ENCODE data around the gene CLCN3.

DNA sequence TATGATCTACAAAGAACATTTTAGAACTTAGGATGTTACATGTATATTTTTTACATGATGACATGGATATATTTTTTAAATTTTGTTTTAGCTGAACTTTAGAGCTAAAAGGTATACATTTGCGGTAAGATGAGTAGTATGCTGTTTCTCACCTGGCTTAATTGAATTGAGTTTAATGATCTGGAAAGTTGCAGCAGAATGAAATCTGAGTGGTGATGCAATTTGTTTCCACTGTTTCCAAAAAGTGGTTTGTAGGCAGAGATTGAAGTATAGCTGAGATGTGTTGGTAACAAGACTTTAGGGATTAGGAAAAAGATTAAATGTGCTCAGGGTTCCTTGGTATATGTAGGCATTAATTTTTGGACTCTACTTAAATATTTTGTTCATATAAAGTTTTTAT lies 69.3 kb downstream of the CLCN3 start:
- TF ChIP-seq, protein P1, sequence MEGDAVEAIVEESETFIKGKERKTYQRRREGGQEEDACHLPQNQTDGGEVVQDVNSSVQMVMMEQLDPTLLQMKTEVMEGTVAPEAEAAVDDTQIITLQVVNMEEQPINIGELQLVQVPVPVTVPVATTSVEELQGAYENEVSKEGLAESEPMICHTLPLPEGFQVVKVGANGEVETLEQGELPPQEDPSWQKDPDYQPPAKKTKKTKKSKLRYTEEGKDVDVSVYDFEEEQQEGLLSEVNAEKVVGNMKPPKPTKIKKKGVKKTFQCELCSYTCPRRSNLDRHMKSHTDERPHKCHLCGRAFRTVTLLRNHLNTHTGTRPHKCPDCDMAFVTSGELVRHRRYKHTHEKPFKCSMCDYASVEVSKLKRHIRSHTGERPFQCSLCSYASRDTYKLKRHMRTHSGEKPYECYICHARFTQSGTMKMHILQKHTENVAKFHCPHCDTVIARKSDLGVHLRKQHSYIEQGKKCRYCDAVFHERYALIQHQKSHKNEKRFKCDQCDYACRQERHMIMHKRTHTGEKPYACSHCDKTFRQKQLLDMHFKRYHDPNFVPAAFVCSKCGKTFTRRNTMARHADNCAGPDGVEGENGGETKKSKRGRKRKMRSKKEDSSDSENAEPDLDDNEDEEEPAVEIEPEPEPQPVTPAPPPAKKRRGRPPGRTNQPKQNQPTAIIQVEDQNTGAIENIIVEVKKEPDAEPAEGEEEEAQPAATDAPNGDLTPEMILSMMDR (IDR thresholded peaks at IDR 0.05), result no peak
- no peak for TF ChIP-seq POLR2A (IDR thresholded peaks at IDR 0.05)
